MM.1S (cell line): ENCODE results near the gene PEX16.

ENCODE experiments used
- DNase-seq: peaks from one replicate; pipeline ENCODE4 v3.0.0-alpha.2; 2015
- H2AFZ ChIP-seq: fragments of 300-600 bp; sonication (generic); 2 replicates; pipeline ENCODE4 v1.6.0; 2016; ENCODE audit warnings: antibody characterized with exemption, low read length
- H3F3A ChIP-seq: fragments of 300-600 bp; sonication (generic); 2 replicates; pipeline ENCODE4 v1.6.1; 2016; ENCODE audit warnings: mild to moderate bottlenecking, antibody characterized with exemption, low read length, moderate library complexity, mixed read lengths; ENCODE audit not compliant: insufficient read depth
- H3K27ac ChIP-seq: fragments of 300-600 bp; sonication (generic); 2 replicates; pipeline ENCODE4 v1.5.1; 2016; ENCODE audit warnings: mild to moderate bottlenecking, low read length
- H3K27me3 ChIP-seq: fragments of 300-600 bp; sonication (generic); replicated peaks from 2 replicates; pipeline ENCODE4 v1.6.0; 2016; ENCODE audit warnings: low read length; ENCODE audit not compliant: insufficient read depth
- H3K36me3 ChIP-seq: fragments of 300-600 bp; sonication (generic); replicated peaks from 2 replicates; pipeline ENCODE4 v1.6.1; 2016; ENCODE audit warnings: mild to moderate bottlenecking, low read length, mixed read lengths; ENCODE audit not compliant: insufficient read depth
- H3K4me1 ChIP-seq: fragments of 300-600 bp; sonication (generic); 2 replicates; pipeline ENCODE4 v1.6.1; 2016; ENCODE audit warnings: low read length, mixed read lengths
- H3K4me2 ChIP-seq: fragments of 300-600 bp; sonication (generic); 2 replicates; pipeline ENCODE4 v1.6.0; 2016; ENCODE audit warnings: low read depth, low read length
- H3K4me3 ChIP-seq: fragments of 300-600 bp; sonication (generic); 2 replicates; pipeline ENCODE4 v1.5.1; 2016; ENCODE audit warnings: low read length, mixed read lengths
- H3K79me2 ChIP-seq: fragments of 300-600 bp; sonication (generic); 2 replicates; pipeline ENCODE4 v1.6.1; 2016; ENCODE audit warnings: mixed run types, low read length, mixed read lengths
- H3K9ac ChIP-seq: fragments of 300-600 bp; sonication (generic); 2 replicates; pipeline ENCODE4 v1.6.1; 2016; ENCODE audit warnings: low read length, mixed read lengths
- H3K9me2 ChIP-seq: fragments of 300-600 bp; sonication (generic); replicated peaks from 2 replicates; pipeline ENCODE4 v1.6.1; 2016; ENCODE audit warnings: mild to moderate bottlenecking, low read length, mixed read lengths; ENCODE audit not compliant: insufficient read depth
- H3K9me3 ChIP-seq: fragments of 300-600 bp; sonication (generic); replicated peaks from 2 replicates; pipeline ENCODE4 v1.6.1; 2016; ENCODE audit warnings: mild to moderate bottlenecking, low read length, mixed read lengths; ENCODE audit not compliant: insufficient read depth
- H4K20me1 ChIP-seq: fragments of 300-600 bp; sonication (generic); 2 replicates; pipeline ENCODE4 v1.6.1; 2016; ENCODE audit warnings: mild to moderate bottlenecking, low read length, moderate library complexity, mixed read lengths; ENCODE audit not compliant: insufficient read depth
- CTCF ChIP-seq: fragments of 300-600 bp; sonication (generic); IDR thresholded peaks from 2 replicates; pipeline ENCODE4 v1.5.1; 2016; ENCODE audit warnings: antibody characterized with exemption, low read length, mixed read lengths
- EZH2 ChIP-seq: fragments of 300-600 bp; sonication (generic); optimal IDR thresholded peaks from 2 replicates; pipeline ENCODE3; 2017; ENCODE audit warnings: low read depth, mild to moderate bottlenecking, antibody characterized with exemption, low read length, mixed read lengths
- EZH2phosphoT487 ChIP-seq: fragments of 300-600 bp; sonication (generic); IDR thresholded peaks from 2 replicates; pipeline ENCODE4 v1.6.1; 2018; ENCODE audit warnings: antibody characterized with exemption, low read length

The PEX16 gene

GRCh38 chr11:45921561-45922424 is 4.1 kb upstream of the PEX16 start:
- H3F3A ChIP-seq = peaks cover 18% of the 10 kb centered on the region
- H3K9me3 ChIP-seq = no peaks in the 10 kb centered on the region
- no peaks in the 10 kb centered on the region for H3K9me2 ChIP-seq
- 0 out of 2 replicates have a peak overlapping the region, but pooled peaks have one; percentile 21 for H2AFZ ChIP-seq
- no peaks in the 10 kb centered on the region for H4K20me1 ChIP-seq
- H3K27ac ChIP-seq = peak overlapping the region; percentile 20; the same call in 1 of the 2 replicates
- H3K27me3 ChIP-seq = peaks cover 13% of the 10 kb centered on the region; the same call in 1 of the 2 replicates
- H3K4me3 ChIP-seq = peak overlapping the region; percentile 49
- peaks cover 9% of the 10 kb centered on the region for H3K79me2 ChIP-seq
- TF ChIP-seq EZH2 (no peak), CTCF (no peak), EZH2phosphoT487 (no peak)
- H3K4me2 ChIP-seq = peak overlapping the region; percentile 56; the same call in 1 of the 2 replicates
- H3K36me3 ChIP-seq = no peaks in the 10 kb centered on the region
- peak; percentile 75 for DNase-seq
- H3K9ac ChIP-seq = peak overlapping the region; percentile 29; the same call in 1 of the 2 replicates
- H3K4me1 ChIP-seq = peaks cover 13% of the 10 kb centered on the region

- H3F3A ChIP-seq = peaks cover 18% of the 10 kb centered on the region
- no peaks in the 10 kb centered on the region for H4K20me1 ChIP-seq
- no peak overlapping the region for H3K4me2 ChIP-seq
- H3K9me3 ChIP-seq = no peaks in the 10 kb centered on the region
- H3K4me3 ChIP-seq = no peak overlapping the region
- no peaks in the 10 kb centered on the region for H3K36me3 ChIP-seq
- no peak overlapping the region for H3K9ac ChIP-seq
- H3K9me2 ChIP-seq = no peaks in the 10 kb centered on the region
- H3K79me2 ChIP-seq = peaks cover 19% of the 10 kb centered on the region
- no peak overlapping the region for H2AFZ ChIP-seq
- H3K27me3 ChIP-seq = peaks cover 13% of the 10 kb centered on the region; the same call in 1 of the 2 replicates
- no peak overlapping the region for H3K27ac ChIP-seq
- no peak for DNase-seq
- H3K4me1 ChIP-seq = peaks cover 14% of the 10 kb centered on the region
- TF ChIP-seq EZH2phosphoT487 = no peak
Measured at GRCh38 chr11:45920531-45921477, 3.1 kb upstream of the PEX16 start.

GRCh38 chr11:45919806-45920530 is 2.3 kb upstream of the PEX16 start:
- no peak overlapping the region for H3K4me2 ChIP-seq
- no peak for DNase-seq
- H3F3A ChIP-seq = peaks cover 18% of the 10 kb centered on the region

More at GRCh38 chr11:45919806-45920530, 2.3 kb upstream of the PEX16 start:
- Histone ChIP-seq H3K36me3 (no peaks in the 10 kb centered on the region), H2AFZ (no peak overlapping the region), H3K9me3 (no peaks in the 10 kb centered on the region), H4K20me1 (no peaks in the 10 kb centered on the region), H3K79me2 (peaks cover 22% of the 10 kb centered on the region), H3K4me1 (peaks cover 14% of the 10 kb centered on the region), H3K9me2 (no peaks in the 10 kb centered on the region), H3K27me3 (peaks cover 13% of the 10 kb centered on the region; the same call in 1 of the 2 replicates), H3K4me3 (no peak overlapping the region), H3K27ac (no peak overlapping the region), H3K9ac (no peak overlapping the region)
- TF ChIP-seq EZH2 (no peak), EZH2phosphoT487 (no peak), CTCF (no peak)
